ENCODE data around the gene RUSC2. TPM values are rescaled to one million over a fixed set of nuclear protein-coding genes. Genes with fewer than 3 reads are reported as not detected.
A peak's percentile ranks its signal among the peaks of the same experiment; 100 is the strongest.

The RUSC2 gene
- total and polyA plus RNA-seq, 5 experiments from 2014 or later, result 0.05 to 1.5 (median 0.86) TPM; not detected in 2

DNA sequence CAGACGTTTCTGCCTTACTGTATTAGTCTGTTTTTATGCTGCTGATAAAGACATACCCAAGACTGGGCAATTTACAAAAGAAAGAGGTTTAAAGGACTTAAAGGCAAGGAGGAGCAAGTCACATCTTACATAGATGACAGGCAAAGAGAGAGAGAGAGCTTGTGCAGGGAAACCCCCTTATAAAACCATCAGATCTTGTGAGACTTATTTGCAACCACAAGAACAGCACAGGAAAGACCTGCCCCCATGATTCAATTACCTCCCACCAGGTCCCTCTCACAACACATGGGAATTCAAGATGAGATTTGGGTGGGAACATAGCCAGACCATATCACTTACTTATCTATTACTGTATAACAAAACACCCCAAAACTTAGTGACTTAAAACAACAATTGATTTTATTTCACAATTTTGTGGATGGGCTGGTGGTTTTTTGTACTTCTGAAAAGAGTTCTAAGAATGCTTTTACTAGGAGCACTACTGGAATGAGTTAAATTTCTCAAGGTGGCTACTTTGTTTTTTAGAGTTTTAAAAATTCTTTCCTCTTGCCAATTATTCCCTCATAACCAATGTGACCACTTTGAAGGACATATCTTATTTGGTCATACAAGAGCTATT lies 10.3 kb downstream of the RUSC2 start:
- ATAC-seq (no peak), DNase-seq (no peak)
- H3K27ac Mint-ChIP-seq, result no peak overlapping the region
- peaks cover 6 to 25% (median 15%) of the 10 kb centered on the region in 4 donors for H3K4me1 Mint-ChIP-seq
- peaks cover 0 to 7% (median 5%) of the 10 kb centered on the region in 3 donors for H3K36me3 Mint-ChIP-seq
- POLR2A ChIA-PET, result no interaction called here
- H3K4me3 Mint-ChIP-seq, result no peak overlapping the region
- H3K27me3 Mint-ChIP-seq, result no peaks in the 10 kb centered on the region
- peaks cover 3 to 33% (median 10%) of the 10 kb centered on the region in 9 donors for H3K9me3 Mint-ChIP-seq

DNA sequence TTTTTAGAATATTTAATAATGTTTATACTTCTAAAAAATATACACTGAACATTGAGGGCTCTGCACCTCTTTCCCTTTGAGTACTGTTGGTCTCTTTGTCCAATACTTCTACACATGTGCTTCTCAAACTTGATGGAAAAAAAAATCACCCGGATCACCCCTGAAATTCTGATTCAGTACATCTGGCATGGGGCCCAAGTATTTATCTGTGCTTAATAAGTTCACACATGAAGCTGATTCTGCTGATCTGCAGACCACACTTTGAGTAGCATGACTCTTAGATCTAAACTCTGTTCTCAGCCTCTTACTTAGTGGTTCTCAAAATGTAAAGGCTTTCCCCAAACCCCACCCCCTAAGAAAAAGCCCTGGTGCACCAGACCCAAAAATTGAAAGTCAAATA lies 12.0 kb downstream of the RUSC2 start:
- Mint-ChIP-seq H3K36me3 (peaks cover 0 to 5% (median 3%) of the 10 kb centered on the region in 3 donors), H3K9me3 (peaks cover 3 to 26% (median 10%) of the 10 kb centered on the region in 9 donors), H3K27me3 (peaks cover 0 to 4% (median 0%) of the 10 kb centered on the region in 5 donors), H3K27ac (no peak overlapping the region), H3K4me3 (no peak overlapping the region), H3K4me1 (peaks cover 0 to 8% (median under 1%) of the 10 kb centered on the region in 4 donors)
- DNase-seq, result no peak
- ATAC-seq, result no peak
- POLR2A ChIA-PET, result no interaction called here

DNA sequence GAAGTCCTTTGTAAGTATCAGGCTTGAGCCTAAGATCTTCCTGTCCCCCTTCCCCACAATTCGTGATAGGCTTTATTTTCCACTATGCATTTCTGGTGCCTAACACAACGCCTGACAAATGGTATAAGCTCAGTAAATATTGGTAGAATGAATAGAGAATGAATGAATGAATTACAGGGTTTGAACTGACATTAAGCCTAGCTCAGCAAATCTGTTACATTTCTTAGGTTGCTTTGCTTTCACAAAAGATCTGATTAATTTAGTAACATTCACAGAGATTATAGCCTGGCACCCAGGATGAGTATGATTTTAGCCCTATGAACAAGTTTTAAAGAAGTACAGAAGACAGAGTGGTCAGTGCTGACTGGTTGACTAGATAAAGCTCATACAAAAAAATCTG lies 16.4 kb downstream of the RUSC2 start:
- POLR2A ChIA-PET, result no interaction called here
- Mint-ChIP-seq H3K4me1 (no peaks in the 10 kb centered on the region), H3K27ac (no peak overlapping the region), H3K4me3 (no peak overlapping the region), H3K9me3 (no peaks in the 10 kb centered on the region), H3K27me3 (peaks cover 0 to 11% (median 4%) of the 10 kb centered on the region in 5 donors), H3K36me3 (peaks cover 0 to 3% (median 0%) of the 10 kb centered on the region in 3 donors)
- no peak for ATAC-seq
- no peak for DNase-seq

DNA sequence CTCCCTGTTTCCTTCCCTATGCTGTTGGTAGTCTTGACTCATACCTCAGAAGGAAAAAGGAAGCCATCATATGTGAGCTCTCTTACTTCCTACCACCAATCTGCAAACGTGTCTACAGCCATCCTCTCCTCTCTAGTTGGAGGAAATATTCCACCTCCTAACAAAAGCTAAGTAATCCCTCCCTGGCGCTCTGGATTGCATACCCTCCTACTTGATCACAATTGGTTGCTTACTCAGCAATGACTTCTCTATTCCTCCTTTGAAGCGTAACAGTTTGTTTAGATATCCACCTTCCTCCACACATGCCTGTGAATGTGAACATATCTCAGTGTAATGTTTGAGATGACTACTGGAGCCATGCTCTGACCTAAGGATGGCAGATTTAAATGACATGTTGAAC lies 18.2 kb downstream of the RUSC2 start:
- Mint-ChIP-seq H3K27ac (no peak overlapping the region), H3K27me3 (peaks cover 0 to 11% (median 4%) of the 10 kb centered on the region in 5 donors), H3K36me3 (peaks cover 0 to 3% (median 0%) of the 10 kb centered on the region in 3 donors), H3K9me3 (no peaks in the 10 kb centered on the region), H3K4me3 (no peak overlapping the region), H3K4me1 (no peaks in the 10 kb centered on the region)
- ATAC-seq, result no peak
- DNase-seq, result no peak
- POLR2A ChIA-PET, result no interaction called here

DNA sequence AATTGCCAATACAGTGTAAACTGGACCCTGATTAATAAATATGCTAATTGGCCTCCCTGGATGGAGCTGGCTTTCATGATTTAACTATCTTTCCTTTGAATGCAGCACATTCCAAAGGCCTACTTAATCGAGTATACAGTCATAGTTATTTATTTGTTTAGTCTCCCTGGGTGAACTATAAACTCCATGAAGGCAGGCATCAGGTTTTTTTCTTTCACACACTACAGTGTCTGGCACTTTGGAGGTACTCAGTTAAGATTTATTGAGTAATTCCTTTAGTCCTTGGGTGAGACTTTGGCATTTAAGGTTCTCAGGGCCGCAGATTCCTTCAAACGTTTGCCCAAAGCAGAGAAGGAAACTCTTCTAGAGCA lies 20.5 kb downstream of the RUSC2 start:
- no peaks in the 10 kb centered on the region for H3K36me3 Mint-ChIP-seq
- POLR2A ChIA-PET, result no interaction called here
- H3K4me1 Mint-ChIP-seq, result no peaks in the 10 kb centered on the region
- ATAC-seq, result no peak
- H3K27ac Mint-ChIP-seq, result no peak overlapping the region
- peaks cover 0 to 16% (median 4%) of the 10 kb centered on the region in 5 donors for H3K27me3 Mint-ChIP-seq
- no peaks in the 10 kb centered on the region for H3K9me3 Mint-ChIP-seq
- no peak for DNase-seq
- no peak overlapping the region for H3K4me3 Mint-ChIP-seq

DNA sequence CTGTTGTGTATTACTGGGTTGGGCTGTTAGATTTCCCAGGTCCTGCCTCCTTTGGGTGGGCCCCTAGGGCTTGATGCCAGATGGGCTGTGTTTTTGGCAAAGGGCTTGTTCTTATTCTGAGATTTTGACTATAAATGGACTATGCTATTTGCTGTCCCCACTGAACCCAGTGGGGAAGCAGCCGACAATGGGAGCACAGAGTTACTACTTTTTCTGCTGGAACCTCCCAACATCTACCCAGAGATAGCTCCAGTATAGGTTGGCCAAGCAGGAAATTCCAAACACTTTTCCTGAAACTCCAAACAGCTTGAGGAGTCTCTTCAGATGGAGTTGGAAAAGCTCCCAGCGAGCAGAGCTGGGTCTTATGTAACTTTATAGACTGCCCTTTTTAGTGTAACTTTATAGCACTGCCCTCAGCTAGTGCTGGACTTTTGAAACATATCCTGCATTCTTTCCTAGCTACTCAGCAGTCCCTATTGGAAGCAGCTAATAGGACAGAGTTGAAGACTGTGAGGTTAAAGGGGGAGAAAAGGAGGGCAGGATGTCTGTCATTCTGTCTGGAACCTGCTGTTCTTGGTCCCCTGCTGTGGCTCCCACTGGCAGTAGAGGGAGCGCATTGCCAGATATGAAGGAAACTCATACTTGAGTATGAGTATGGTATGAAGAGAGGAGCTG lies 21.0 kb downstream of the RUSC2 start:
- H3K27me3 Mint-ChIP-seq, result peaks cover 0 to 16% (median 4%) of the 10 kb centered on the region in 5 donors
- H3K36me3 Mint-ChIP-seq, result no peaks in the 10 kb centered on the region
- no peaks in the 10 kb centered on the region for H3K4me1 Mint-ChIP-seq
- H3K9me3 Mint-ChIP-seq, result no peaks in the 10 kb centered on the region
- ATAC-seq, result no peak
- H3K27ac Mint-ChIP-seq, result no peak overlapping the region
- POLR2A ChIA-PET, result no interaction called here
- DNase-seq, result no peak
- H3K4me3 Mint-ChIP-seq, result no peak overlapping the region

DNA sequence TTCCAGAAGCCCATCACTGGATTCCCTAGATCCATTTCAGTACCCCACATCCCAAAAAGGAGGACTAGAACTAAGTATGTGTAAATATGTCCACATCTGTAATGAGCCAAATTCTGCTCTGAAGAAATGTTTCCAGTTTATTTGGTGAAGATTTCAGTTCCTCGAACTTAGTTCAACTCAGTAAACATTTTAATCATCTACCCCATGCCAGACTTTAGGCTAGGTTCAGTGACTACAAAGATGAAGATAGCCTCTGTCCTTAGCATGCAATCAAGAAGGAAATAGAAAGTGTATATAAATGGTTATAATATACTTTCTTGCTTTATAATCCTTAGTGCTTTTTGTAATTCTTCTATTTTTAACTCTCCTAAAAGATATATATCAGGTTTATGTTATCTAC lies 21.5 kb downstream of the RUSC2 start:
- no peak for ATAC-seq
- Mint-ChIP-seq H3K36me3 (no peaks in the 10 kb centered on the region), H3K27me3 (peaks cover 0 to 16% (median 4%) of the 10 kb centered on the region in 5 donors)

DNA sequence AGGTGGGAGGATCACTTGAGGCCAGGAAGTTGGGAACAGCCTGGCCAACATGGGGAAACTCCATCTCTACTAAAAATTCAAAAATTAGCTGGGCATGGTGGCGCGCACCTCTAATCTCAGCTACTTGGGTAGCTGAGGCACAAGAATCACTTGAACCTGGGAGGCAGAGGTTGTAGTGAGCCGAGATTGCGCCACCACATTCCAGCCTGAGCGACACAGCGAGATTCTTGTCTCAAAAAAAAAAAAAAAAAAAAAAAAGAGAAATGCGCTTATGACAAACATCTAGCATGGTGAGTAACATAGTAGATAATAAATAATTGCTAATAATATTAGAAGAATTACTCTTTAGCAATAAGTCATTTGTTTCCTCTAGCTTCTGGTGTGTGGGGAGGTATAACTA lies 25.9 kb downstream of the RUSC2 start:
- ATAC-seq, result no peak
- Mint-ChIP-seq H3K27ac (no peak overlapping the region), H3K27me3 (peaks cover 0 to 5% (median 0%) of the 10 kb centered on the region in 5 donors), H3K9me3 (no peaks in the 10 kb centered on the region), H3K4me1 (no peaks in the 10 kb centered on the region), H3K36me3 (no peaks in the 10 kb centered on the region), H3K4me3 (no peak overlapping the region)
- no peak for DNase-seq
- POLR2A ChIA-PET, result no interaction called here

More for the DNA sequence above, 21.5 kb downstream of the RUSC2 start:
- no peaks in the 10 kb centered on the region for H3K9me3 Mint-ChIP-seq
- POLR2A ChIA-PET, result no interaction called here
- no peak overlapping the region for H3K27ac Mint-ChIP-seq
- H3K4me3 Mint-ChIP-seq, result no peak overlapping the region
- H3K4me1 Mint-ChIP-seq, result no peaks in the 10 kb centered on the region
- no peak for DNase-seq

DNA sequence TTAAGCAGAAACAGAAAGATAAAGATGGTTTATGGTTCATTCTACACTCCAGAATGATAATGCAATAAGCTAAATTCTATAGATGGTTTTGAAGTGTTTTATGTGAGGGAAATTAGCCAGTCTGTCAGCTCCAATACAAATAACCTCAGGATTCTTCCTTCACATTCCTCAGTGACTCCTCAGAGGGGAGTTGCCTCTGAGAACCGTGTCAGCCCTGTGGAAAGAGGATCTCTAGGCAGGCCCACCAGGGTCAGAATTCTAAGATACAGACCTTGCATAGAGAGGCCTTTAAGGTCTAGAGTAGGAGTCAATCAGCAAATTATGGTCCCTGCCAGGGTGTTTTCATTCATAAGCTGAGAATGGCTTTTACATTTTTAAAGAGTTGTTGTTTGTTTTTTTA lies 26.6 kb downstream of the RUSC2 start:
- Mint-ChIP-seq H3K36me3 (no peaks in the 10 kb centered on the region), H3K4me3 (no peak overlapping the region), H3K27ac (no peak overlapping the region), H3K27me3 (peaks cover 0 to 5% (median 0%) of the 10 kb centered on the region in 5 donors), H3K4me1 (no peaks in the 10 kb centered on the region), H3K9me3 (no peaks in the 10 kb centered on the region)
- POLR2A ChIA-PET, result no interaction called here
- ATAC-seq (no peak), DNase-seq (no peak)

DNA sequence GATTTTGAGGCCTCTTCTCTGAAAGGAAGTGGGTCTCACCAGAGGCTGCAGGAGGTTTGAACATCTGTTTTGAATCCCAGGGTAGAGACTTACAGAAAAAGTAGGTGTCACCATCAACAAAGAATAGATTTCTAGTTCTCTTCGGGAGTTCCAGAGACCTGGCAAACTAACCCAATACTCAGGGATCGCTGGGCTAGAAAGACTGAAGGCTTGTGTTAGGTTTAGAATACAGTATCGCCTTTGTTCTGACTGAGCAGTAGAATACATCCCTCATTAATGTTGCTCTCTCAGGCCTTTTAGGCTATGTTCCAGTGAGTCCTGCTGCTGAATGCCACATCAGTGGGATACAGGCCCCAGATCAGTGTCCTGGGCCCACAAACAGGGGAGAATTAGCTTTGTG lies 27.2 kb downstream of the RUSC2 start:
- Mint-ChIP-seq H3K27me3 (peaks cover 0 to 5% (median 0%) of the 10 kb centered on the region in 5 donors), H3K27ac (peak overlapping the region in 1 of 10 donors; percentile 4), H3K4me1 (no peaks in the 10 kb centered on the region), H3K9me3 (no peaks in the 10 kb centered on the region), H3K36me3 (no peaks in the 10 kb centered on the region), H3K4me3 (no peak overlapping the region)
- ATAC-seq (no peak), DNase-seq (no peak)
- POLR2A ChIA-PET, result no interaction called here

DNA sequence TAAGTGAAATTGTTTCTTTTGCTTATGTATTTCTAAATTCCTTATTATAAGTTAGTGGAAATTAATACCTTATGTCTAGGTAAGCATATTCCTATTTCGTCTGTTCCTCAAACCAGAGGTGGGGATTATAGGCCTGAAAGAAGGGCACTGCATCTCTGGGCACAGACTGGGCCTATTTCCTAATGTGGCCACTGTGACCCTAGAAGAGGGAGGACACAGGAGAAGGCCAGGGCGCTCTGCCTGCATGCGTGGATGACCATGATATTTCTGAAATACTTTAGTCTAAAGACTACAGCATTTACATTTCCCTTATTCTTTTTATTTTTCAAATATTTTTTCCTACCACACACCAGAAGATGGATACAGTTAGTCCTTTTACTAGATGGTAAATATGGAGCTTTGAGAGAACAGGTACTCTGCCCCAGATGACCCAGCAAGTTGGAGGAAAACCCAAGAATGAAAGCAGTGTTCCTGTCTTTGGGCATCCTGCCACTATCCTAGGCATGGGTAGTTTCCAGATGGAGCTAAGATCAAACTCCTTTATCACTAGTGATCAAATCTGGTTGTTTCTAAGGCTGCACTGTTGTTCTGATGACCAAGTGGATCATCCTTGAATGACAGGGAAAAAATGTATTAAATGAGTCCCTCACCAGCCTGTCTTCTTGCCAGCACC lies 27.8 kb downstream of the RUSC2 start:
- Mint-ChIP-seq H3K4me3 (no peak overlapping the region), H3K9me3 (no peaks in the 10 kb centered on the region), H3K27ac (no peak overlapping the region), H3K36me3 (no peaks in the 10 kb centered on the region), H3K4me1 (no peaks in the 10 kb centered on the region), H3K27me3 (peaks cover 0 to 5% (median 0%) of the 10 kb centered on the region in 5 donors)
- ATAC-seq (no peak), DNase-seq (no peak)
- POLR2A ChIA-PET, result no interaction called here

DNA sequence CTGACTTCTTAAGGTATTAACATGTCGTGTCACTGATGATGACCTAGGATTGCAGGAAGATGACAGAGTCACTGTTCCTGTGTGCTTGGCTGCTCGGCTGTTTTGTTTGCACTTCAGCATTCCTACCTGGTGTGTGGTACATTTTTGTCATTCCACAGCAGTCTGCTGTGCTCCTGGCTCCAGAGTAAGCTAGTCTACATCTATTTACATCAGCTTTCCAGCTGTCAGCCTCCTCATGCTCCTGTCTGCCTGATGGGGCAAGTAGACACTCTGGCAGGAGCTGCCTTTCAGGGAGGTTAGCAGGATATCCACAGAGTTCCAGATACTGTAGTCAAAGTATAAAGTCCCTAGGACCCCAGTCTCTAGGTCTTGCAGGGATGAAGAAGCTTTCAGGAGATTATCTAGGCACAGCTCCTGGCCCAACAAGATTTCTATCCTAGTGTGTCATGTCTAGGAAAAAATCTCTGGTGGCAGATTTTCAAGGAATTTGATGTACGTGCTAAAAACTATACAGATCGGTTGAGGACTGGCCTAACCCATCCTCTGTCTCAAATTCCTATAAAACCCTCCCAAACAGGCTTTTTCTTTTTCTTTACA lies 28.4 kb downstream of the RUSC2 start:
- no peak for ATAC-seq
- no peak for DNase-seq
- no peaks in the 10 kb centered on the region for H3K36me3 Mint-ChIP-seq
- POLR2A ChIA-PET, result no interaction called here
- H3K27ac Mint-ChIP-seq, result peak overlapping the region in 1 of 10 donors; percentile 4
- H3K4me1 Mint-ChIP-seq, result no peaks in the 10 kb centered on the region
- peaks cover 0 to 5% (median 0%) of the 10 kb centered on the region in 5 donors for H3K27me3 Mint-ChIP-seq
- no peak overlapping the region for H3K4me3 Mint-ChIP-seq
- H3K9me3 Mint-ChIP-seq, result no peaks in the 10 kb centered on the region
